HEK293T (cell line): ENCODE data around the gene FAM114A1.

ENCODE experiments used
- ARNT ChIP-seq: fragments of 450-650 bp; IDR thresholded peaks from 2 replicates; pipeline ENCODE4 v1.6.1; 2017; ENCODE audit warnings: mild to moderate bottlenecking
- BHLHE40 ChIP-seq: fragments of 450-650 bp; IDR thresholded peaks from 2 replicates; pipeline ENCODE4 v1.6.1; 2016; ENCODE audit warnings: mild to moderate bottlenecking, moderate library complexity, borderline replicate concordance
- CTBP1 ChIP-seq: fragments of 450-650 bp; IDR thresholded peaks from 2 replicates; pipeline ENCODE4 v1.6.1; 2016; ENCODE audit warnings: borderline replicate concordance
- ELF4 ChIP-seq: fragments of 450-650 bp; IDR thresholded peaks from 2 replicates; pipeline ENCODE4 v1.6.1; 2017; ENCODE audit warnings: antibody characterized with exemption
- FOXM1 ChIP-seq: fragments of 450-650 bp; IDR thresholded peaks from 2 replicates; pipeline ENCODE4 v1.6.1; 2017; ENCODE audit warnings: mild to moderate bottlenecking, borderline replicate concordance
- HDGF ChIP-seq: fragments of 450-650 bp; IDR thresholded peaks from 2 replicates; pipeline ENCODE4 v1.6.1; 2017; ENCODE audit warnings: antibody characterized with exemption, borderline replicate concordance
- L3MBTL2 ChIP-seq: fragments of 450-650 bp; conservative IDR thresholded peaks from 2 replicates; pipeline ENCODE4 v1.6.1; 2016; ENCODE audit warnings: mild to moderate bottlenecking
- NFRKB ChIP-seq: fragments of 450-650 bp; IDR thresholded peaks from 2 replicates; pipeline ENCODE4 v1.6.1; 2016; ENCODE audit warnings: mild to moderate bottlenecking, moderate library complexity
- SP1 ChIP-seq: fragments of 450-650 bp; IDR thresholded peaks from 2 replicates; pipeline ENCODE4 v1.6.1; 2017
- SUZ12 ChIP-seq: fragments of 450-650 bp; IDR thresholded peaks from 2 replicates; pipeline ENCODE4 v1.6.1; 2016; ENCODE audit warnings: mild to moderate bottlenecking
- TARDBP ChIP-seq: fragments of 450-650 bp; IDR thresholded peaks from 2 replicates; pipeline ENCODE4 v1.6.1; 2016
- ZNF384 ChIP-seq: fragments of 450-650 bp; IDR thresholded peaks from 2 replicates; pipeline ENCODE4 v1.6.1; 2016

- no peak for TF ChIP-seq HDGF
- no peak for TF ChIP-seq ZNF384
- TF ChIP-seq BHLHE40: no peak
- TF ChIP-seq ARNT: no peak
- TF ChIP-seq ELF4: no peak
- TF ChIP-seq SP1: no peak
- no peak for TF ChIP-seq SUZ12
- no peak for TF ChIP-seq L3MBTL2
- no peak for TF ChIP-seq TARDBP
- no peak for TF ChIP-seq NFRKB
- TF ChIP-seq CTBP1: no peak
- TF ChIP-seq FOXM1: no peak
Measured at GRCh38 chr4:38920186-38920585, 52.6 kb downstream of the FAM114A1 start.
